GM23338 (cell line): Measurements from ENCODE around the gene RPS19BP1. TPM values are rescaled to one million over a fixed set of nuclear protein-coding genes. Genes with fewer than 3 reads are reported as not detected.

Source experiments
- ATAC-seq: fragments of 200-7000 bp; cut with Tn5 transposase; 3 replicates; pipeline ENCODE4 v1.9.1; 2020
- DNase-seq: peaks from one replicate; pipeline ENCODE4 v3.0.0-alpha.2; 2015; ENCODE audit warnings: low spot score
- H2AFZ ChIP-seq: fragments of 200-600 bp; sonication (generic); 2 replicates; pipeline ENCODE4 v1.8.0; 2016; ENCODE audit warnings: antibody characterized with exemption, mild to moderate bottlenecking, moderate library complexity
- H3F3A ChIP-seq: fragments of 200-600 bp; sonication (generic); replicated peaks from 2 replicates; pipeline ENCODE4 v1.8.0; 2017; ENCODE audit warnings: antibody characterized with exemption, mixed run types, low read depth
- H3K27ac ChIP-seq: fragments of 200-600 bp; sonication (generic); 2 replicates; pipeline ENCODE4 v1.6.1; 2016; ENCODE audit warnings: low read depth
- H3K27me3 ChIP-seq: fragments of 200-600 bp; sonication (generic); 2 replicates; pipeline ENCODE4 v1.8.0; 2016; ENCODE audit warnings: mild to moderate bottlenecking, mixed run types, moderate library complexity; ENCODE audit not compliant: insufficient read depth
- H3K36me3 ChIP-seq: fragments of 200-600 bp; sonication (generic); 2 replicates; pipeline ENCODE4 v1.8.0; 2016; ENCODE audit warnings: mild to moderate bottlenecking; ENCODE audit not compliant: insufficient read depth
- H3K4me1 ChIP-seq: fragments of 200-600 bp; sonication (generic); 2 replicates; pipeline ENCODE4 v1.8.0; 2016; ENCODE audit warnings: mild to moderate bottlenecking, moderate library complexity; ENCODE audit not compliant: insufficient read depth
- H3K4me2 ChIP-seq: fragments of 200-600 bp; sonication (generic); 2 replicates; pipeline ENCODE4 v1.7.1; 2017; ENCODE audit warnings: mixed run types
- H3K4me3 ChIP-seq: fragments of 200-600 bp; sonication (generic); 2 replicates; pipeline ENCODE4 v1.6.1; 2016; ENCODE audit warnings: mixed run types
- H3K79me2 ChIP-seq: fragments of 200-600 bp; sonication (generic); replicated peaks from 2 replicates; pipeline ENCODE4 v1.8.0; 2017; ENCODE audit warnings: mild to moderate bottlenecking; ENCODE audit not compliant: insufficient read depth
- H3K9me2 ChIP-seq: fragments of 200-600 bp; sonication (generic); 2 replicates; pipeline ENCODE4 v1.8.0; 2017; ENCODE audit not compliant: insufficient read depth
- H4K20me1 ChIP-seq: fragments of 200-600 bp; sonication (generic); replicated peaks from 2 replicates; pipeline ENCODE4 v1.8.0; 2017; ENCODE audit warnings: mild to moderate bottlenecking; ENCODE audit not compliant: insufficient read depth
- H3K27ac Mint-ChIP-seq: 2 replicates; pipeline ENCODE4 v1.8.0; 2020; ENCODE audit warnings: inconsistent platforms, mild to moderate bottlenecking, moderate library complexity, mixed read lengths
- H3K27me3 Mint-ChIP-seq: 3 replicates; pipeline ENCODE4 v1.8.0; 2022; ENCODE audit warnings: low read depth, mild to moderate bottlenecking, moderate library complexity, mixed read lengths, inconsistent platforms; ENCODE audit not compliant: insufficient read depth, poor library complexity
- H3K36me3 Mint-ChIP-seq: 3 replicates; pipeline ENCODE4 v1.8.0; 2021; ENCODE audit warnings: low read depth, mild to moderate bottlenecking, inconsistent platforms, moderate library complexity, mixed read lengths
- H3K4me1 Mint-ChIP-seq: 3 replicates; pipeline ENCODE4 v1.8.0; 2020; ENCODE audit warnings: mild to moderate bottlenecking, inconsistent platforms, mixed read lengths
- H3K4me3 Mint-ChIP-seq: 3 replicates; pipeline ENCODE4 v1.8.0; 2021; ENCODE audit warnings: moderate library complexity, mild to moderate bottlenecking, inconsistent platforms, mixed read lengths
- H3K9me3 Mint-ChIP-seq: 3 replicates; pipeline ENCODE4 v1.8.0; 2020; ENCODE audit warnings: moderate library complexity, mild to moderate bottlenecking, inconsistent platforms, mixed read lengths
- CREB1 ChIP-seq: fragments of 250-450 bp; sonication (Bioruptor Pico); IDR thresholded peaks from 2 replicates; pipeline ENCODE4 v1.5.0; 2020; ENCODE audit warnings: low read depth, mild to moderate bottlenecking, moderate library complexity
- CTCF ChIP-seq, 2 experiments: fragments of 200-600 bp in 1 of 2; sonication (generic) in 1 of 2; conservative IDR thresholded peaks; 2 replicates each; pipeline versions ENCODE4 v1.5.1 to v1.6.1; 2016 to 2017; ENCODE audit warnings: antibody characterized with exemption in 2 of 2, low read depth in 2 of 2, mild to moderate bottlenecking in 2 of 2, moderate library complexity in 1 of 2
- JUNB ChIP-seq: IDR thresholded peaks from one replicate; pipeline ENCODE4 v1.6.1; 2016; ENCODE audit warnings: antibody characterized with exemption; ENCODE audit not compliant: unreplicated experiment
- POLR2AphosphoS5 ChIP-seq: IDR thresholded peaks from 2 replicates; pipeline ENCODE4 v1.6.1; 2016; ENCODE audit warnings: antibody characterized with exemption, low read depth
- REST ChIP-seq: IDR thresholded peaks from one replicate; pipeline ENCODE4 v1.6.1; 2018; ENCODE audit warnings: antibody characterized with exemption; ENCODE audit not compliant: unreplicated experiment
- ZNF331 ChIP-seq: fragments of 250-450 bp; sonication (Bioruptor Pico); IDR thresholded peaks from 2 replicates; pipeline ENCODE4 v1.5.0; 2020; ENCODE audit warnings: low read depth, mild to moderate bottlenecking, moderate library complexity
- ZNF462 ChIP-seq: fragments of 250-450 bp; sonication (Bioruptor Pico); IDR thresholded peaks from 2 replicates; pipeline ENCODE4 v1.5.0; 2020; ENCODE audit warnings: mild to moderate bottlenecking, moderate library complexity
- polyA plus RNA-seq: library from polyadenylated mRNA; unstranded; fragments of >200 nt; fragmentation: Nextera tagmentation; extraction: Ambion mirVana; gene quantifications from 2 replicates; pipeline ENCODE4 v1.2.1, GENCODE V29; 2016
- total RNA-seq: library from RNA; depleted of rRNA; stranded (reverse); fragments of >200 nt; shearing (Covaris generic); gene quantifications from 2 replicates; pipeline ENCODE4 v1.2.3, GENCODE V29; 2014

The RPS19BP1 gene
- total and polyA plus RNA-seq, 2 experiments from 2014 or later = 153 to 215 TPM

GRCh38 chr22:39534092-39534506 lies 1.6 kb upstream of the RPS19BP1 start:
- Histone ChIP-seq H4K20me1 (peaks cover 20% of the 10 kb centered on the region), H2AFZ (peak overlapping the region; percentile 90), H3K9me2 (no peaks in the 10 kb centered on the region), H3K4me1 (peaks cover 47% of the 10 kb centered on the region), H3K27me3 (no peaks in the 10 kb centered on the region), H3K4me2 (peak overlapping the region; percentile 87), H3K36me3 (peaks cover 5% of the 10 kb centered on the region; the same call in 1 of the 2 replicates), H3K27ac (peak overlapping the region; percentile 74), H3K79me2 (peaks cover 21% of the 10 kb centered on the region), H3K4me3 (peak overlapping the region; percentile 53), H3F3A (peaks cover 32% of the 10 kb centered on the region)
- no peak for TF ChIP-seq POLR2AphosphoS5
- TF ChIP-seq JUNB = no peak
- no peak for TF ChIP-seq REST
- TF ChIP-seq CREB1 = no peak
- TF ChIP-seq CTCF (conservative IDR thresholded peaks at IDR 0.05; ENCODE audit: low read depth in 2 of 2) = peak; percentile 21 to 42; a peak in 3 of 4 replicates
- TF ChIP-seq ZNF462 (CRISPR knock-in tag) = no peak
- TF ChIP-seq ZNF331 = no peak
- DNase-seq (peak; percentile 43), ATAC-seq (no peak; the same call in 2 of the 3 replicates)
- Mint-ChIP-seq H3K4me3 (peak overlapping the region; percentile 47; the same call in 2 of the 3 replicates), H3K4me1 (peaks cover 65% of the 10 kb centered on the region), H3K9me3 (no peaks in the 10 kb centered on the region), H3K27ac (no peak overlapping the region; the same call in 1 of the 2 replicates), H3K27me3 (peaks cover 39% of the 10 kb centered on the region), H3K36me3 (peaks cover 22% of the 10 kb centered on the region)
